ENCODE measurements around the gene AQR. TPM values are rescaled to one million over a fixed set of nuclear protein-coding genes. Genes with fewer than 3 reads are reported as not detected.

Gene AQR
- total RNA-seq, 1 donor from 2014 or later: 36.8 TPM

GRCh38 chr15:34802803-34803750, 166.5 kb downstream of the AQR start:
- Mint-ChIP-seq H3K27me3 (ENCODE audit: low read depth) (peaks cover 3% of the 10 kb centered on the region), H3K9me3 (no peaks in the 10 kb centered on the region), H3K4me1 (peaks cover 5% of the 10 kb centered on the region)

GRCh38 chr15:34802371-34802770, 167.2 kb downstream of the AQR start:
- Mint-ChIP-seq H3K4me1 (peaks cover 5% of the 10 kb centered on the region), H3K36me3 (ENCODE audit: low read depth) (peaks cover 3% of the 10 kb centered on the region), H3K27me3 (ENCODE audit: low read depth) (peaks cover 7% of the 10 kb centered on the region), H3K9me3 (no peaks in the 10 kb centered on the region), H3K4me3 (no peak overlapping the region), H3K27ac (ENCODE audit: unreplicated experiment) (no peak overlapping the region)
- no peak for DNase-seq (ENCODE audit: low read depth, low spot score)
- no peak for TF ChIP-seq CTCF (conservative IDR thresholded peaks at IDR 0.05)

More at GRCh38 chr15:34802803-34803750, 166.5 kb downstream of the AQR start:
- TF ChIP-seq CTCF (conservative IDR thresholded peaks at IDR 0.05): no peak
- Mint-ChIP-seq H3K36me3 (ENCODE audit: low read depth) (peaks cover 3% of the 10 kb centered on the region), H3K27ac (ENCODE audit: unreplicated experiment) (no peak overlapping the region), H3K4me3 (no peak overlapping the region)
- DNase-seq (ENCODE audit: low read depth, low spot score): no peak

Other genes with a start within 250 kb of the AQR start
- gene GJD2, start 214.7 kb downstream of the AQR start, total RNA-seq: 0.07 TPM in 1 of 2 replicates, not detected in the other
- gene ACTC1, start 174.2 kb downstream of the AQR start, total RNA-seq: 2.4 and 2.8 TPM in 2 replicates
- 51.0 and 53.8 TPM in 2 replicates for gene ZNF770, start 18.5 kb upstream of the AQR start, total RNA-seq
- 0.34 TPM in 1 of 2 replicates, not detected in the other for gene NANOGP8, start 115.6 kb upstream of the AQR start, total RNA-seq